Stomach smooth muscle (tissue), 2 donors: ENCODE results near the gene NIPSNAP3A.
"Not testable (repeated sequence)": the region's sequence is repeated elsewhere in the genome, so short reads cannot be mapped to it uniquely, and the experiment has no call there.

ENCODE experiments used
- H3K27ac ChIP-seq: one replicate; pipeline ENCODE4 v1.7.0; 2013; ENCODE audit warnings: mild to moderate bottlenecking, low read length, inconsistent platforms
- H3K27me3 ChIP-seq, 2 donors: one replicate each; pipeline ENCODE4 v1.7.0; 2013; ENCODE audit warnings: low read length in 2 of 2; ENCODE audit not compliant: insufficient read depth in 2 of 2, control insufficient read depth in 1 of 2
- H3K36me3 ChIP-seq, 2 donors: one replicate each; pipeline ENCODE4 v1.7.0; 2013; ENCODE audit warnings: low read length in 2 of 2; ENCODE audit not compliant: control insufficient read depth in 2 of 2, insufficient read depth in 2 of 2
- H3K4me1 ChIP-seq: one replicate; pipeline ENCODE4 v1.7.0; 2013; ENCODE audit warnings: low read length; ENCODE audit not compliant: control insufficient read depth, insufficient read depth
- H3K4me3 ChIP-seq, 2 donors: one replicate each; pipeline ENCODE4 v1.7.0; 2013; ENCODE audit warnings: low read length in 2 of 2
- H3K9ac ChIP-seq, 2 donors: one replicate each; pipeline ENCODE4 v1.7.0; 2013; ENCODE audit warnings: low read length in 2 of 2, mild to moderate bottlenecking in 1 of 2
- H3K9me3 ChIP-seq, 2 donors: one replicate each; pipeline ENCODE4 v1.7.0; 2013; ENCODE audit warnings: low read length in 2 of 2; ENCODE audit not compliant: control insufficient read depth in 2 of 2
- donor health status: healthy.
- donor health status: Pancreatic carcinoma.

Gene NIPSNAP3A

DNA sequence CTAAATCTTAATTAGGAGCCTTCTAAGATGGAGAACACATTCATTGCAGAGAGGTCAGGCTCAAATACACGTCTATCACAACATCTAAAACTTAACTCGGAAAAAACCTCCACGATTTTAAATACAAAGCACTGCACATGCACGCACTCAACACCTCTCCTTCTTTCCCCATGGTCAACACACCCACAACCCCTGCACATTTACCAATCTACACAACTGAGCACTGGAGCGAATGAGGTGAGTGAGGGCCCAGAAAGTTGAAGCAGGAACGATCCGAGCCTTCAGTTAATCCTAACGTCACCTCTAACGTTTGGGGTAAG is 278 bp upstream of the NIPSNAP3A start:
- H3K9ac ChIP-seq, result peak overlapping the region; percentile 68 to 80
- H3K36me3 ChIP-seq, result no peaks in the 10 kb centered on the region
- peak overlapping the region; percentile 83 to 93 for H3K4me3 ChIP-seq
- no peaks in the 10 kb centered on the region for H3K27me3 ChIP-seq
- no peaks in the 10 kb centered on the region for H3K4me1 ChIP-seq
- H3K27ac ChIP-seq, result peak overlapping the region; percentile 42
- no peaks in the 10 kb centered on the region for H3K9me3 ChIP-seq

DNA sequence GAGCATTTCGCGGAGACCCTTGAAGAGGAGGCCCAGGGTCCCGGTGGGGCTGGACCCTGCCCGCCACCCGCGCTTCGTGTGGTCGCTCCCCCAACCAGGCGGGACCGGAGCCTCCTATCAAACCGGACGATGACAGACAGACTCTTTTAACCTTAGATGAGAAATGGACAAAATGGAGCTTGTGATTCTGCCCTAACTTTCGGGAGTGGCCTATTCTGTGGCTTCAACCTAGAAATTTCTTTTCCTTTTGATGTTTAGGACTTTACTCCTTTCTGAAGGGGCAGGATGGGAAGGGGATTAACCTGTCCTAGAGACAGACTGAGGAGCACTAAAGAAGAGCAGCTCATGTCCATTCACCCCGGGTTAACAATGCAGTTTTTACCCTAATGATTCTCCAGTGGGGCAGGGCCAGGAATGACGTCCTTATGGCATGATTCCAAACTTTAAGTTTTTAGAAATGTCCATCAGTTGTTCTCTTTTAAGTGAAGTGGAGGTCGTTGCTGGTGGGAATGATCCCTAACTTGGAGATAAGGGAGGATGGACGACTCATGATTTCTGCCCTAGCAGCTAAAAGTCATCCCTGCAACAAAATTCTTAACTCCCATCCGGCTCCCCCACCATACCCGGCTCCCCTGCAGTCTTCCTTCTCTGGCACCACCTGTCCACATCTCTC is 1.0 kb downstream of the NIPSNAP3A start:
- H3K9ac ChIP-seq, result peak overlapping the region; percentile 68 to 80
- H3K27me3 ChIP-seq, result no peaks in the 10 kb centered on the region
- no peaks in the 10 kb centered on the region for H3K36me3 ChIP-seq

DNA sequence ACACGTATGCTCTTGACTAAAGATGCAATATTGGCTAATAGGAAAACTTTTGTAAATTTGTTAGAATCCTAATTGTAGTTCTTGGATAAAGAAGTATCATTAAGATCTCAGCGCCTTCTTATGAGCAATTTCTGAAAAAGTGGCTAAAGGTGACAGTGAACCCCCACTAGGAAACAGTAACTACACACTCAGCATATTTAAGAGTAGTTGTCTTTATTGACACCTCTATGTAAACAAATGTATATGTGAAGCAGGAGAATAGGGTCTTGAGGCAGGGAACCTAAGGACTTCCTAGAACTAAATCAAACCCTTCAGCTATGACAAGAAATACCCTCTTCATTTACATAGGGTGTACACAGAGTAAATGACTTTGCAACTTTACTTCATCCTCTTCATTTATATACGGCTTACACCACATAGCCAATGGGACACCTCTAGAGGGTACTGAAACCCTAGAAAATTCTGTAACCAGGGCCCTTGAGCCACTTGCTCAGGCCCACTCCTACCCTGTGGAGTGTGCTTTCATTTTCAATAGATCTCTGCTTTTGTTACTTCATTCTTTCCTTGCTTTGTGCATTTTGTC is 2.8 kb downstream of the NIPSNAP3A start:
- Histone ChIP-seq H3K4me1 (no peaks in the 10 kb centered on the region), H3K36me3 (peaks cover 0 to 3% of the 10 kb centered on the region in 2 donors), H3K9me3 (no peaks in the 10 kb centered on the region), H3K27me3 (no peaks in the 10 kb centered on the region), H3K27ac (no peak overlapping the region), H3K9ac (no peak overlapping the region), H3K4me3 (no peak overlapping the region)

More for the DNA sequence above, 1.0 kb downstream of the NIPSNAP3A start:
- H3K9me3 ChIP-seq, result no peaks in the 10 kb centered on the region
- peak overlapping the region; percentile 42 for H3K27ac ChIP-seq
- peak overlapping the region; percentile 83 to 93 for H3K4me3 ChIP-seq
- no peaks in the 10 kb centered on the region for H3K4me1 ChIP-seq

DNA sequence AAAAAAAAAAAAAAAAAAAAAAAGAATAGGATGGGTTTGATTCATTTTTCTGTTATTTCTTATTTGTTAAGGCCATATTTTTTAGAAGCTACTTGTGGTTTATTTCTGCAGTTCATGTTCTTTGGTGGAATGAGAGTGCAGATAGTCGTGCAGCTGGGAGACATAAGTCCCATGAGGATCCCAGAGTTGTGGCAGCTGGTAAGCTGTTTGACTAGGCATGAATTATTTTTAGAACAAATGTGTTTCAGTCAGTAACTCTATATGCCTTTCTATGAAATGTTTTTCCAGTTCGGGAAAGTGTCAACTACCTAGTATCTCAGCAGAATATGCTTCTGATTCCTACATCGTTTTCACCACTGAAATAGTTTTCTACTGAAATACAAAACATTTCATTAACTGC is 11.5 kb downstream of the NIPSNAP3A start:
- no peaks in the 10 kb centered on the region for H3K9me3 ChIP-seq
- H3K36me3 ChIP-seq, result peaks cover 0 to 6% of the 10 kb centered on the region in 2 donors
- H3K27ac ChIP-seq, result no peak overlapping the region
- no peaks in the 10 kb centered on the region for H3K4me1 ChIP-seq
- no peak overlapping the region for H3K9ac ChIP-seq
- H3K27me3 ChIP-seq, result no peaks in the 10 kb centered on the region
- no peak overlapping the region for H3K4me3 ChIP-seq

DNA sequence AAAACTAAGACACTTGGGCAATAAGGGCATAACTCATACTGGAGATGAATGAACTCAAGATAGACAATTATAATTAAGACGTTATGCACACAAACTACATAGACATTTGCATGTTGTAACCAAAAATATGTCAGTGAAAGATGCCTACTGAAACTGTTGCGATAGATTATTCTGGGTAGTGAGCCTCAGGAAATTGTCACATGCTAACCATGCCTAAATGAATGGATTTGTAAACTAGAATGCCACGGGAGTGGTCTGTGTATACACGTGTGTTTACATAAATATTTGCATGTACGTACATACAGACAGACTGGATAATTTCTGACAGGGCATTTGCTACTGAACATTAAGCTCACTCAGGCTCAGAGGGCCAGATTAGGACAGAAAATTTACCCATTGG is 17.7 kb downstream of the NIPSNAP3A start:
- Histone ChIP-seq H3K36me3 (no peaks in the 10 kb centered on the region), H3K9me3 (no peaks in the 10 kb centered on the region), H3K27ac (no peak overlapping the region), H3K4me3 (no peak overlapping the region), H3K9ac (no peak overlapping the region), H3K27me3 (no peaks in the 10 kb centered on the region), H3K4me1 (peaks cover 4% of the 10 kb centered on the region)

DNA sequence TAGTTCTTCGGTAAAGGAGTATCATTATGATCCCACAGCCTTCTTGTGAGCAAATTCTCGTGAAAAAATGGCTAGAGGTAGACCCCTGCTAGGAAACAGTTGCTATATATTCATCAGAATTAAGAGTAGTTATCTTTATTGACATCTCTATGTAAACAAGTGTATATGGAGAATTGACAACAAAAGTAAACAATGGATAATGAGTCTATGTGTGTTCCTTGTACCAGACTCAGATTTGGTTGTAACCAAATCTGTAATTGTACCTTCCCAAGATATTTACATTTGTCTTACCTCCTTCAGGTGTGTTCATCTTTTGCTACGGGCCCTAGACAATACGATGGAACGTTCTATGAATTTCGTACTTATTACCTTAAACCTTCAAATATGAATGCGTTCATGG is 18.5 kb downstream of the NIPSNAP3A start:
- no peaks in the 10 kb centered on the region for H3K36me3 ChIP-seq
- no peak overlapping the region for H3K9ac ChIP-seq
- no peaks in the 10 kb centered on the region for H3K27me3 ChIP-seq
- no peak overlapping the region for H3K4me3 ChIP-seq
- H3K9me3 ChIP-seq, result no peaks in the 10 kb centered on the region
- no peak overlapping the region for H3K27ac ChIP-seq
- H3K4me1 ChIP-seq, result peaks cover 4% of the 10 kb centered on the region

DNA sequence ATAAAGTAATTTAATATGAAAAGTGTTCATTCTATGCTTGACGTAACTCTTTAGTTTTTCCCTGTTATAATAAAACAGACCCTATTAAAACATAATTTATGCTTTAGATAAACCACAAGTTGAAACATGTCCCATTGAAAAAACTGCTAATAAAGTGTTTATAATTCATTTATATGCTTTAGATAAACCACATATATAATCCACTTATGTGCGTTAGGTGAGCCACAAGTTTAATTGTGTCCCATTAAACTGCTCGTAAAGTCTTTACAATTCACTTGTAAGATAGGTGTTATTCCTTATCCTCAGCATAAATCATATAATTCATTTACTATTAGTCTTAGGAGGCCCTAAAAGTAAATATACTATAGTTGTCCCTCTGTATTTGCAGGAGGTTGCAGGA is 20.0 kb downstream of the NIPSNAP3A start:
- no peaks in the 10 kb centered on the region for H3K36me3 ChIP-seq
- peaks cover 4% of the 10 kb centered on the region for H3K4me1 ChIP-seq
- no peaks in the 10 kb centered on the region for H3K27me3 ChIP-seq
- H3K9me3 ChIP-seq, result no peaks in the 10 kb centered on the region
- H3K27ac ChIP-seq, result no peak overlapping the region
- no peak overlapping the region for H3K9ac ChIP-seq
- H3K4me3 ChIP-seq, result no peak overlapping the region

DNA sequence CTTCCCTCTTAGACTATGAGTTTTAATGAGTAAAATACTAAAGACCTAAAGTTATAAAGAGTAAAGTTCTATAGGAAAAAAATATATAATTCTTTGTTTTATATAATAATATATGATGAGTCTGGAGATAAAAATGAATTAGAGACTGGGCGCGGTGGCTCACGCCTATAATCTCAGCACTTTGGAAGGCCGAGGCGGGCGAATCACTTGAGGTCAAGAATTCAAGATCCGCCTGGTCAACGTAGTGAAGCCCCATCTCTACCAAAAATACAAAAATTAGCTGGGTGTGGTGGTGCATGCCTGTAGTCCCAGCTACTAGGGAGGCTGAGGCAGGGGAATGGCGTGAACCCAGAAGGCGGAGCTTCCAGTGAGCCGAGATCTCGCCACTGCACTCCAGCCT is 21.5 kb downstream of the NIPSNAP3A start:
- not testable (repeated sequence) for H3K9me3 ChIP-seq, H3K27me3 ChIP-seq, H3K9ac ChIP-seq, H3K4me1 ChIP-seq, H3K4me3 ChIP-seq, H3K36me3 ChIP-seq, H3K27ac ChIP-seq

DNA sequence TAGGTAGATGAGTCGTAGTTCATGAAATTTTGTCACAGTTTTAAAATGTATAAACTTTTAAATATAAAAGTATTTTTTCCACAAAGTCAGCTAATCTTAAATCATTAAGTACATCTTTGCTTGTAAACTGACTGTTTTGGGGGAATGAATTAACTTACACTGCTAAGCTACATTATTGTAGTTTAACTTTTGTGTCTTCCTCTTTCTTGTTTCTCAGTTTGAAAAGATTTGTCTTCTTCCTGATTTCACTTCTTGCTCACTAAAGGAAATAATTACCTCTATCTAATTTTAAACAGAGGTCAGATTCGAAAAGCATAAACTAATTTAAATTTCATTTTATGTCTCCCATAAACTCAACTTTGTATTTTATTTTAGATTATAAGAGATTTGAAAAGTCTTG is 22.2 kb downstream of the NIPSNAP3A start:
- H3K4me3 ChIP-seq, result no peak overlapping the region
- no peaks in the 10 kb centered on the region for H3K27me3 ChIP-seq
- peaks cover under 1% of the 10 kb centered on the region for H3K4me1 ChIP-seq
- H3K27ac ChIP-seq, result no peak overlapping the region
- no peaks in the 10 kb centered on the region for H3K36me3 ChIP-seq
- no peaks in the 10 kb centered on the region for H3K9me3 ChIP-seq
- H3K9ac ChIP-seq, result no peak overlapping the region

DNA sequence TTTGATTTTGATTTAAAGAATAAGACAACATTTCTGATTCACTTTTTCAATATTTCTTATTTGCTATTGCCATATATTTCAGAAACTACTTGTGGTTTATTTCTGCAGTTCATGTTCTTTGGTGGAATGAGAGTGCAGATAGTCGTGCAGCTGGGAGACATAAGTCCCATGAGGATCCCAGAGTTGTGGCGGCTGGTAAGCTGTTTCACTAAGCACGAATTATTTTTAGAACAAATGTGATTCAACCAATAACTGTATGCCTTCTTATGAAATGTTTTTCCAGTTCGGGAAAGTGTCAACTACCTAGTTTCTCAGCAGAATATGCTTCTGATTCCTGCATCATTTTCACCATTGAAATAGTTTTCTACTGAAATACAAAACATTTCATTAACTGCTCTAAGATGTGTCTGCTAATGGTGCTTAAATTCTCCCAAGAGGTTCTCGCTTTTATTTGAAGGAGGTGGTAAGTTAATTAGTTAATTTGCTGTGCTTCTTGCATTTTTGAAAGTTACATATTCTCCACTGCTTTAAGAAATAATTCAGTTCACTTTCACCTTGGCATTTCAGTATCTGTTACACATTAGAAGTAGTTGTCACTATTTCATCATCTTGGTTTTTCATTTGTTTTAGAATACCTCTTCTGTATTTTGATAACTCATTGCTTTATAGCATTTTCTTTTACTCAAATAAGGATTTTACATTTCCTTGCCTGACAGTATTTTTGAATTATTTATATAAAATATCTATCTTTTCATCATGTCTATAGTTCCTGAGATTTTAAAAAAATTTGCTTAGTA is 25.4 kb downstream of the NIPSNAP3A start:
- H3K9ac ChIP-seq, result no peak overlapping the region
- no peaks in the 10 kb centered on the region for H3K9me3 ChIP-seq
- H3K36me3 ChIP-seq, result no peaks in the 10 kb centered on the region
- no peak overlapping the region for H3K4me3 ChIP-seq
- no peaks in the 10 kb centered on the region for H3K27me3 ChIP-seq
- no peaks in the 10 kb centered on the region for H3K4me1 ChIP-seq
- no peak overlapping the region for H3K27ac ChIP-seq

DNA sequence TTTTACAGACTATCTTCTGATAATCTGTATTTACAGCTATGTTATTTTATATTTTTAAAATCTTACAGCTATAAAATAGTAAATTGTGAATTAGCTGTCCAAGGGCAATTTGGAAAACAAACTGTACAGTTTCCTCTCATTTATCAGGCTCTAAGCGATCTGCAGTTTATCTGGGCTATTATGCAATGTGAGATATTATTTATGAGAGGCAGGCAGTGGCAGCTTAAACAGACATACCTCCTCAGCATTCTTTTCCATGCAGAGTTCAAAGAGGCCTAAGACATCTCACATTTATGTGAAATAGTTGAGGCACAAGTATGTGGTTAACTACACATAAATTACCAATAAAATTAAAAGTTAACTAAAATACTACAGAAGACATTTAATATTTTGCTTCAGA is 26.6 kb downstream of the NIPSNAP3A start:
- H3K9me3 ChIP-seq, result no peaks in the 10 kb centered on the region
- H3K4me1 ChIP-seq, result no peaks in the 10 kb centered on the region
- H3K36me3 ChIP-seq, result no peaks in the 10 kb centered on the region
- no peak overlapping the region for H3K27ac ChIP-seq
- no peak overlapping the region for H3K4me3 ChIP-seq
- no peaks in the 10 kb centered on the region for H3K27me3 ChIP-seq
- no peak overlapping the region for H3K9ac ChIP-seq
